Measurements from ENCODE around the gene PRCC.

PRCC gene

DNA sequence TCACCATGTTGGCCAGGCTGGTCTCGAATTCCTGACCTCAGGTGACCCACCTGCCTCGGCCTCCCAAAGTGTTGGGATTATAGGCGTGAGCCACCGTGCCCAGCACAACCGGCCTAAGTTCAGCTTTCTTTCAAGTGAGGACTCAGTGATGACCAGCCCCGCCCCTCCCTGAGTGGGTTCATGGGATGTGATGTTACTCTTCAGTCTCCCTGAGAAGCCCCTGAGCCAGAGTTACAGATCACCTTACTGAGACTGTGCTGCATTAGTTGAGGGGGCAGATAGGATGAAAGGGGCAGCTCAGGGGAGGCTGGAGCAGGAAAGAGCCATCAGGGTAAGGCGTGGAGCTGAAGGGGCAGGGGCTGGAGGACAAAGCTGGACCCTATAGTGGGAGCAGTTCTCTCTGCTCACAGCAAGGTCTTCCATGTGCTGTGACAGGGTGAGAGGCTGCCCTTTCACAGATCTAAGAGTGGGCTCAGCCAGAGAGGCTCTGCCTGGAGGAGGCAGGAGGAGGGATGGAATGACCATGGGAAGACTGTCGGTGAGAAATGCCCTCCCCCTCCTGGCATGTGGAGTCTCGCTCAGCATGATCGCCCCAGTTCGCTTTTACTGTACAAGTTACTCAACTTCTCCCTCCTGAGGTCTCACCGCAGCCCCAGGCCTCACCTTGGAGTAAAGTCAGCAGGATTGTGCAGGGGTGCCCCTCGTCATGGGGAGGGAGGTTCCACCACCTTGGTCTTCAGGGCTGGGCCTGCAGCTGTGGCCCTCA is 35.9 kb downstream of the PRCC start:
- no peak for DNase-seq
- H3K36me3 ChIP-seq, result peaks cover 25% of the 10 kb centered on the region
- H3K9me3 ChIP-seq, result no peaks in the 10 kb centered on the region
- no peaks in the 10 kb centered on the region for H3K27me3 ChIP-seq
- peaks cover 43% of the 10 kb centered on the region for H3K4me1 ChIP-seq
- H3K4me3 ChIP-seq (ENCODE audit: low read depth, low read length), result no peak overlapping the region
- TF ChIP-seq, protein P1, sequence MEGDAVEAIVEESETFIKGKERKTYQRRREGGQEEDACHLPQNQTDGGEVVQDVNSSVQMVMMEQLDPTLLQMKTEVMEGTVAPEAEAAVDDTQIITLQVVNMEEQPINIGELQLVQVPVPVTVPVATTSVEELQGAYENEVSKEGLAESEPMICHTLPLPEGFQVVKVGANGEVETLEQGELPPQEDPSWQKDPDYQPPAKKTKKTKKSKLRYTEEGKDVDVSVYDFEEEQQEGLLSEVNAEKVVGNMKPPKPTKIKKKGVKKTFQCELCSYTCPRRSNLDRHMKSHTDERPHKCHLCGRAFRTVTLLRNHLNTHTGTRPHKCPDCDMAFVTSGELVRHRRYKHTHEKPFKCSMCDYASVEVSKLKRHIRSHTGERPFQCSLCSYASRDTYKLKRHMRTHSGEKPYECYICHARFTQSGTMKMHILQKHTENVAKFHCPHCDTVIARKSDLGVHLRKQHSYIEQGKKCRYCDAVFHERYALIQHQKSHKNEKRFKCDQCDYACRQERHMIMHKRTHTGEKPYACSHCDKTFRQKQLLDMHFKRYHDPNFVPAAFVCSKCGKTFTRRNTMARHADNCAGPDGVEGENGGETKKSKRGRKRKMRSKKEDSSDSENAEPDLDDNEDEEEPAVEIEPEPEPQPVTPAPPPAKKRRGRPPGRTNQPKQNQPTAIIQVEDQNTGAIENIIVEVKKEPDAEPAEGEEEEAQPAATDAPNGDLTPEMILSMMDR (IDR thresholded peaks at IDR 0.05; ENCODE audit: low read depth, low read length), result no peak

DNA sequence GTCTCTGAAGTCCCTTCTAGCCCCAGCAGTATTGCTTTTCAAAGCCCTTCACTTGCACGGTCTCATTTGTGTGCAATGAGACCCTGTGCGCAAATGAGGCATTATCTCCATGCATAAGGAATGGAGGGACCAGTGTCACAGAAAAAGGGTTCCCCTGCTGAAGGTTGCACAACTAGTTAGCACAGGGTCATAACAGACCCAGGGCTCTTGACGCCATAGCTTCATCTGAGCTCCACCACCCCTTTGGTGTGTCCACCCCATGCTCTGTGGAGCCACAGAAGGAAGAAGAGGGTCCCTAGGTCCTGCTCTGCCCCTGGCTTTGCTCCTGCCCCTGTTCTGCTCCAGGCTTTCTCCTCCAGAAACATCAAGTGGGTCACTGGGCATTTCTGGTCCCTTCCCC is 36.7 kb downstream of the PRCC start:
- Histone ChIP-seq H3K4me1 (peaks cover 43% of the 10 kb centered on the region), H3K27me3 (no peaks in the 10 kb centered on the region), H3K9me3 (no peaks in the 10 kb centered on the region), H3K36me3 (peaks cover 19% of the 10 kb centered on the region), H3K4me3 (ENCODE audit: low read depth, low read length) (no peak overlapping the region)
- TF ChIP-seq, protein P1 (IDR thresholded peaks at IDR 0.05; ENCODE audit: low read depth, low read length), result no peak
- no peak for DNase-seq

DNA sequence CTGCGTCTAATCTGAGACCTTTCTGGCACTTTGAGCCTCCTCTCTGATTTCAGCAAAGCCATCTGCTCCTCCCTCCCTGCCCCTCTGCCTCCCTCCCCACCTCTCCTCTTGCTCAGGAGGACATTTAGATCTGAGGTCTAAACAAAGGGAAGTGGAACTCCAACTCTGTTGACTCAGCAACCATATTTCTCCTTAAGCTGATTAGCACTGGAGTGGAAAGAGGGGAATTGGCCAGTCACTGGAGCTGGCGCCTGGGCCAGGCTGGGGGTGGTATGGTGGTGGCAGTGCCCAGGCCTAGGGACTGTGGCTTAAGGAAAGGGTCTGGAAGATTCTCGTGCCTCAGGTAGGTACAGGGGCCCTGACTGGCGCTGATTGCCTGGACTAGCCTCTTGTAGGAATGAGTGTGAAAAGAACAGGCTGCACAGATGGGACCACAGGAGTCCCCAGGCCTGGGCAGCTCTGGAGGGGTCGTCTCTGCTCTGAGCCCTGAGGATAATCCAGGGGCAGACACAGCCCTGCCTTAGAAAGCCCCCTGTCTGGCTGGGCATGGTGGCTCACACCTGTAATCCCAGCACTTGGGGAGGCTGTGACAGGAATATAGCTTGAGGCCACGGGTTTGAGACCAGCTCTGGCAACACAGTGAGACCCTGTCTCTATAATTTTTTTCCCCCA is 37.4 kb downstream of the PRCC start:
- Histone ChIP-seq H3K9me3 (no peaks in the 10 kb centered on the region), H3K27me3 (no peaks in the 10 kb centered on the region), H3K4me1 (peaks cover 43% of the 10 kb centered on the region), H3K4me3 (ENCODE audit: low read depth, low read length) (no peak overlapping the region), H3K36me3 (peaks cover 14% of the 10 kb centered on the region)
- DNase-seq, result peak; percentile 39
- TF ChIP-seq, protein P1 (IDR thresholded peaks at IDR 0.05; ENCODE audit: low read depth, low read length), result no peak

DNA sequence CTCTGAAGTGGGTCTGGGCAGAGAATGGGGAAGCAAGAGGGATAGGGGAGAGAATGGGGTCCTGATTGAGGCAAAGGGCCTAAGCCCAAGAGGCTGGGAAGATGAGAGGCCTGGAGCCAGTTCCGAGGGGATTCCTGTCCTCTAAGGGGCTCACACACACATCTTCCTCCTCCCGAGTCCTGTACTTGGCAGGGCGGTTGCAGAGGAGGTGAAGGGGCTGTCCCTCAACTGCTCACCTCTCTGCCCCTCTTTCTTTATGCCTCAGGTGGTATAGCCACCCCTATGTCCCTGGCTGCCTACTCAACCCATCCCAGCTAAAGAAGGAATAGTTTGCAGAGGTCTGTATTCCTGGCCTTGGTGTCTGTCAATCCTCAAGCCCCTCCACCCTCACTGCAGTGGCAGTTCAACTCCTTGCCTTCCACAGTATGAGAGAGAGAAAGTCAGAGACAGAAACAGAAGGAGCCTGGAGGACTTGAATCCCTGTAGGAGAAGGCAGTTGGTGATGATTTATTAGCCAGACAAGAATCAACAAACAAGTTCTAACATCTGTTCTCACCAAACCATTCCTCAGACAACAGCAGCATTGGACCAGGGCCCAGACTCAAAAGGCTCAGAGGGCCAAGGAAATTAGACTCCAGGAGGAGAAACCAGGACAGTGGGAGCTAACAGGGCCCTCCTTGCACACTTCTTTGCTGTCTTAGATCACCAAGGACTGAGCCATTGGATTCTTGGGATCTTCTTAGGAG is 38.6 kb downstream of the PRCC start:
- TF ChIP-seq, protein P1 (IDR thresholded peaks at IDR 0.05; ENCODE audit: low read depth, low read length), result no peak
- H3K9me3 ChIP-seq, result no peaks in the 10 kb centered on the region
- no peak for DNase-seq
- H3K27me3 ChIP-seq, result no peaks in the 10 kb centered on the region
- peaks cover 33% of the 10 kb centered on the region for H3K4me1 ChIP-seq
- H3K4me3 ChIP-seq (ENCODE audit: low read depth, low read length), result no peak overlapping the region
- H3K36me3 ChIP-seq, result peaks cover 6% of the 10 kb centered on the region

DNA sequence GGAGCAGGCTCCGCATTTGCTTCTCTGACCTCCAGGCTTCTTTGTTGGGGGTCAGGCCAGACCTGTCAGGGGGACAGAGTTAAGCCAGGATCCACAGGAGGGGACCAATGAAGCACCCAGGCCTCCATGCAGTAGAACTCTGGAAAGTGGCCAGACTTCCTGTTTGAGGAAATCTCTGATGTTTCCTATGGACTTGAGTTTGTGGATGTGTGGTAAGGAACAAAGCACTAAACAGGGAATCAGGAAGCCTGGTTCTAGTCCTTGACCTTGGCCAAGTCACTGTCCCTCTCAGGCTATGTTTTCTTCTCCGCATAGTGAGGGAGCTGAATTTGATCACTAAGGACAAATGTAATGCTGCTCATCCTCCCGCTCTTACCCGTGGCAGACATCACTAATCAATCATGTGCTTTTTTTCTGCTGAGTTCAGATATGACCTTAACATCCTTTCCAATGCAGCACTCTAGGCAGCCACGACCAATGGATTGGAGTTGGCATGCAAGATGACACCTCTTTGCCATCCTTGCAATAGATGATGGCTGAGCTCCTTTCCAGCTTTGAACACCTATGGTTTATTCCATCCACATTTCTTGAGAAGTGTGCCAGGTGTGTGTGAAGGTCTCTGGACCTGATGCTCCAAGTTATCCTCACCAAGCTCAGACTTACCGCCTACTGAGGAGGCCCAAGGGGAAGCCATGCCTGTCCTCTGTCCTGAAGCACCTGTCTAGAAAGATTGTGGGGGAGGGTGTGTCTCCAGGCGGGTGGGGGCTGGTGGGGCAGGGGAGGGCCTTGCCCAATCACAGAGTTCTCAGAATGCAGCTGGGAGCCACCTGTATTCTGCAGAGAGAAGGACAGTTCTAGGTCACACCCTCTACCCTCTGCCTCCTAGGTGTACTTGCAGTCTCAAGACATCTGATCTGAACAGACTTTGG is 39.4 kb downstream of the PRCC start:
- peaks cover 6% of the 10 kb centered on the region for H3K36me3 ChIP-seq
- H3K4me3 ChIP-seq (ENCODE audit: low read depth, low read length), result no peak overlapping the region
- DNase-seq, result no peak
- TF ChIP-seq, protein P1 (IDR thresholded peaks at IDR 0.05; ENCODE audit: low read depth, low read length), result no peak
- no peaks in the 10 kb centered on the region for H3K27me3 ChIP-seq
- peaks cover 29% of the 10 kb centered on the region for H3K4me1 ChIP-seq
- no peaks in the 10 kb centered on the region for H3K9me3 ChIP-seq

Data from BE2C (cell line).